ENCODE results near the gene NTRK2.

The NTRK2 gene

DNA sequence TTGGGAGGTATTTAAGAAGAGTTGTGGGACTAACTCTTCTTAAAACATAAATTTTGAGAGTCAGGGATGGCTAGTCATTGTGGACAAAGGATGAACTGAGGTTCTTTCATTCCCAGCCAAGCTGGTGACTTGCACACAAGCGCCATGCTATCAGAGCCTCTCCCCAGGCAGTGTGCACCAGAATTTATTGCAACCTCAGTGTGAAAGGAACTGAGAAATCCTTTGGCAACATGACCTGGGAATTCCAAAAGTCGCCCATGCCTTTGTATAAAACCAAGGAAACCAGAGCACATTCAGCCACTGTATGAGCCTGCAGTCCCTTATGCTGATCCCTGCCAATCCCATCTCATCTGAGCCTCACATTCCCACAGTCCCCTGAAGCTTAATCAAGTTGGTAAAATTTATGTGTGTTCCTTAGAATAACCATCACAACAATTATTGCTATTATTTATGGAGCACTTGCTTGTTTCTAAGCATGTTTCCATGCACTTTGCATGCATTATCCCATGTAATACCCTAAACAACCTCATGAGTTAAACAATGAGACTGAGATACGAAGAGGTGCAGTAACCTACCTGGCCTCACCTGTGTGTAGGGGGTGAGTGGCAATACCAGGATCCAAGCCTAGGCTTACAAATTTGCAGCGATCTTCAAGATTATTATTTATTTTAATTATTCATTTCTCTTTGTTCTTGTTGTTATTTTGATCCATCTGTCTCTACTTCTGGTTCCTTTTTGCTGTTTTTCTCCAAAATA is 116.4 kb downstream of the NTRK2 start:
- FAIRE-seq = no peak

DNA sequence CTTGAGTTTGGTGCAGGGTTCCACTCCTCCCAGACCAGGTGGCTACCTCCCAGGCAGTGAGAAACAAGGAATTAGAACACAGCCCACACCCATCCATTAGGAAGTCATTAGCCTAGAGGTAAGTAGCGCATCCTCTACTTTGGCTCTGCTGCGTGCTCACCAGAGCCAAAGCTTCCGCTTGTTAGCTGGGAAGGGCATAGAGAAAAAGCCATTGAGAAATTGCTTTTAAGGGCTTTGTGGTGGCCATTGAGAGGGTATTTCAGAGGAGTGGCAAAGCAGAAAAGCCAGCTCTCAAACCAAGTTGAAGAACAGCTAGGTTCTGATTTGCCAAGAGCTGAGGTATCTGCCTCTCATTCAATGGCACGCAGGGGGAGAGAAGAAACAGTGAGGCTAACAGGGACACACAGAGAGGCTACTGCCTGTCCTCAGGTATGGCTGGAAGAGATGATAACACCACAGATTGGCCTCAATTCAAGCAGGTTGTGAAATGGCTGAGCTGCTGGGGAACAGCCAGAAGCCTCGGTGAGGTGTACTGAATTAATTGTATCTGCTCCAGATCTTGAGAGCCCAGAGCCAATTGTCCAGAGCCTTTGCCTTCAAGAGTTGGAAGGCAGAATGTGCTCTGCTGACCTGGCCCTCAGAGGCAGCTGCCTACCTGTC is 119.4 kb downstream of the NTRK2 start:
- no peak for FAIRE-seq

DNA sequence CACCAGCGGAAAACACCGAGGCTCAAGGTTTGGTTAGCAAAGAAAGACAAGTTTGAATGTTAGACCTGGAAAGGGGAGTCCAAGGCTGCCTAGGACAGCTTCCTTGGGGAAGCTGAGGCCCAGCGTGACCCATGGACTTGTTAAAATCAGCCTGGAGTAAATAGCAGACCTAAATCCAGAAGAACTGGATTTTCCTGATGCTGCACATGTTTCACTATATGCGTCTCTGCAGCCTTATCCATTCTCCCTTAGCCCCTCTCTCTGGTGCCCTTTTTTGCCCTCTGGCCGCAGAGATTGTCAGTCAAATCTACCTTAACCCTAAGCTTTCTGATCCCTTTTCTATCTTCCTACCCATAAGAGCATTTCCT is 119.9 kb downstream of the NTRK2 start:
- FAIRE-seq = no peak

DNA sequence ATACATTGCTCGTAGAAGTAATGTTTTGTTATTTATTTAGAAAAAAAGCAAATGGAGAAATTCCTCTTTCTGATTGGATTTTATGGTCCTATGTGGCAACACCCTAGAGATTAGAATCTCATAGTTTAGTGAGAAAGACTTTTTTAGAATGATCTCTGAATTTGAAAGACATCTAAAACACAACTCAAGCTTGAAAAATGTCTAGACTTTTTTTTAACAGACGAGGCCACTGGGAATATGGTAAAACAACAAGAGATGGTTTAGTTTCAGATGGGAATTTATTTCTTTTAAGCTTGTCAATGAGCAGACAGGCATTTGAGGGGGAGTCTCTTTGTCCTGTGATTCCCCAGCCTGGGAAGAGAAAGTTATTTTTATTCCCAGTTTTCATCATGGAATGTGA is 122.1 kb downstream of the NTRK2 start:
- no peak for FAIRE-seq

DNA sequence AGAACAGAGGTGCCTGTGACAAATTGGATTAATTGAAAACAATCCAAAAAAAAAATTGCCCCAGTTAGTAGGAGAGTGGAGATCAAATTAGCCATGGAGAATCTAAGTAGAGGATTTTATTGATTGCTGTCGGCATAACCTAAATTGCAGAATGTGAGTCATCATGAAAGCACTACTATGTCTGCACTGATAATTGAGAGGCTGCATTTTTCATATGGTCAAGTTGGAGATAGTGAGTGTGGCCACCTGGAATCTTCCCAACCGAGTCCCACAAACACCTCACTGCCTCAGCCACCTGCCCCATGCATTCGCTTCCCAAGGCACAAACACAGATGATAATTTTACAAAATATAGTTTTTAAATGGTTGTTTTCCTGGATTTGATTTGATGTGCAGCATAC is 123.7 kb downstream of the NTRK2 start:
- no peak for FAIRE-seq

DNA sequence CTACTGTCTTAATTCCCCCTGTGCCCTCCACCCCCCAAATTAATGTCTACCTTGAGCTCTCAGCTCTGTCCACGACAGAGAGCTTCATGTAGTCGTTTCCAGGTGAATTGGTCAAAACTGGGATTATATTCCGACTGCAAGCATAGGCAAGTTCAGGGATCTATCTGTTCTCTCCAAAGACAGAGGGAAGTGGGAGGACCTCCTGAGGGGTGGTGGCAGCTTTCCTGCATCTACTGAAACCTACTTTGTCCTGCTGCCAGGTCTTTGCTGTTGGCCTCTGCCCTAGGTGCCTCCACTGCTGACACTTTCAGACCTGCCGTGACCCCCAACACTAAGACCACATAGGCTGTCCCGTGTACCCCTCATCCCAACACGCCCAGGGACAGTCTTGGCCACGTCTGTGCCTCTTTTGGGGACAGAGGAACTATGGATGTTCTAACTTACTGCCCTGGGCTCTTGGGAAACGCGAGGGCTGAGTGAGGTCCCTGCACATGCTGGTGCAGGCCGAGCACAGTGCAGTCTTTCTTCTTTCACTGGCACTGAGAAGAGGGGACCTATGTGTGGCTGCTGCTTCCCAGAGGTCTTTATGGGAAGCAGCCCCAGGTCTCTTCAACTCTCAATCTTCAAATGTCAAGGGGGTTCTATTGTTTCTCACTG is 125.6 kb downstream of the NTRK2 start:
- no peak for FAIRE-seq

DNA sequence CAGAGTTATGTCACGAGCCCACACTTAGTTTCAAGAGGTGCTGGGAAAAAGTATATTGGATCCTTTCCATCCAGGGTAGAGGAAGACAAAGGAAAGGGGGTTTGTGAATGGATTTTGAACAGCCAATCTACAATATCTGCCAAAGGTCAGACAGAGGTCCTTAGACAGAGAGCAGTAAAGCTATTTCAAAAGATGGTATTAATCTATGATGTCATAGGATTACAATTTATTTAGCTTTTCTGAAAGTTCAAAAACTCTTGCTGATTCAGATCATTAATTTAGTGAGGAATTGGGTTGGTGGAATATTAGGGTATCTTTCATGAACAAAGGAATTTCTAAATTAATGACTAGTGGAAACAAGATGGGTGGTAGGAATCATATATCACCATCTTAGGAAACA is 126.9 kb downstream of the NTRK2 start:
- FAIRE-seq = no peak

DNA sequence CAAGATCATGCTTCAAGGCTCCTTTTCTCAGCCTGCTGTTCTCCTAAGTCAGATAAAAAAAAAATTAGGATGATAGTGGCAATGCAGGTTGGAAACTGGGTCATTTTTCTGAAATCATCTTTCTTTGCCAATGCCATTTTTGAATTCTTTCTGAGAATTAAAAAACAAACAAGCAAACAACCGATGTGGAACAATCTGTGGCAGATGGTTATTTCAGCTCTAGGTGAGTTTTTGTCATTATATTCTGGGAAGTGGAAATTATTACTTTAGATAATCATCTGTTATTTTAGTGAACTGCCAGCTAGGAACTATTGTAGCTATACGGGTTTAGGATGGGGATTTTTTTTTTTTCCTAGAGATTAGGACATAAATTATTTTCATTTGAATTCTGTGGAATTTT is 129.7 kb downstream of the NTRK2 start:
- no peak for FAIRE-seq

DNA sequence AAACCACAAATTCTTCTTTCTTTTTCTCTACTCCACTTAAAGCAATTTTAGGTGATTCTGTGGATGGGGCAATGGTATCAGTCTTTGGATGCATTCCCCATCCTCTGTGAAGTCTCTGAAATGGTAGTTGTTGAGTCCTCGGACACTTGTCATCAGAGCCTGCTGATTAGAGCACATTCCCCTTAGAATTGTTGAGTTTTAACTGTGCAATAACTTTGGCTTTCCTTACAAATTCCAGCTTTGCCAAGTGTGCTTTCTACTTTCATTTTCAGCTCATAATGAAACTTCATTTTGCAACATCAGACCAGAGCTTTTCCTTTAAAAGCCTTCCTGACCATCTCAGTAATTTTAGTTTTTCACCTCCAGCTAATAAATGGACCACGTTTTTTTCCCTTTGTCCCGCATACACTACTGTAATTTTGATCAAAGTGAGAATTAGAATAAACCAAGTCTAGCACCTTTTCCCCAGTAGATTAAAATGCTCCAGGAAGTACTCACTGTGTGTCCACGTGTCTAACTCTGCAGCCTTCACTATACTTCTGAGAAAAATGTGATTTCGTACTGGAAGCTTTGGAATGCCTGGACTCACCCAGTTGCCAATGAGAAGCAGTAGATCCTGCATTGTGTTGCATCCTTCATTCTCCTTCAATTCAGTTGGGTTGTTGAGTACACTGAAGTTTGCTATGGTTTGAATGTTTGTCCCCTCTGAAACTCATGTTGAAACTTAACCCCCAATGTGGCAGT is 135.6 kb downstream of the NTRK2 start:
- no peak for FAIRE-seq

DNA sequence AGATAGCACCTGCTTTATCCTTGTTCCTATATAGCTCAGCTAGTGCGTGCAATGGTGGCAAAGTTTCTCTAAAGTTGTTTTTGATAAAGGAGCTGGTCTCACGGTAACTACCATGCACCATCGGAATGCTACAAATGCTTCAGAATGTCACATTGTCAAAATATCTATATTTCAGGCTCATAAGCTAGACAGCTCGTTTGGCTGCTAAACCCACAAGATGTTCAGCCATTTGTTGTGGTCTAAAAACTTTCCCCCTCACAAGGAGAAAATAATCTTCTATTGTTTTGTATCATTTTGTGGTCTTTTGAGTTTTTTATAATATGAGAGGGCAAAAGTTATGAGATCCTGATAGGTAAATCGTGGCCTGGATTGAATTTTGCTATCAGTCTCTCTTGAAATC is 137.9 kb downstream of the NTRK2 start:
- no peak for FAIRE-seq

DNA sequence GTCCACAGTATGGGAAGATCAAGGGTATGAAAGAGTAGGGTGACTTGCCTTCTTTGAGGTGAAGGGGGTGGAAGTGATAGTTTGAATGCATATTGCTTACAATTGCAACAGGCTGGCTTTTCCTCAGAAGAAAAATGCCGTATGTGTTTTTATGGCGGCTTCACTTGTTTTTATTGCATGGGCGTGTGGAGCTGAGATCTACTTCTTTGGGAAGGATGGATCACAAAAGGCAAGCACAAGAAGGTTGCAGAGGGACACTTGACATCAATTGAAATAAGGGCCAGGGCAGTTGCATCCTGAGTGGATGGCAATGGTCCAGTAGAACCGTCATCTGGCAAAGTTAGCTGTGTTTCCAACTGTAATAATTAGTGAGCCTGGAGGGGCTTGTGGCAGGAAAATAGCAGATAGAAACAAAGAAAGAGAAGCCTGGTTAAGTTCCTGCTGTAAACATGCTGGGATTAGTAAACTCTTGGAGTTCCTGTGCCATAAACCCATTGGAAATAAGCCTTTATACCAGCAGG is 138.4 kb downstream of the NTRK2 start:
- FAIRE-seq = no peak

DNA sequence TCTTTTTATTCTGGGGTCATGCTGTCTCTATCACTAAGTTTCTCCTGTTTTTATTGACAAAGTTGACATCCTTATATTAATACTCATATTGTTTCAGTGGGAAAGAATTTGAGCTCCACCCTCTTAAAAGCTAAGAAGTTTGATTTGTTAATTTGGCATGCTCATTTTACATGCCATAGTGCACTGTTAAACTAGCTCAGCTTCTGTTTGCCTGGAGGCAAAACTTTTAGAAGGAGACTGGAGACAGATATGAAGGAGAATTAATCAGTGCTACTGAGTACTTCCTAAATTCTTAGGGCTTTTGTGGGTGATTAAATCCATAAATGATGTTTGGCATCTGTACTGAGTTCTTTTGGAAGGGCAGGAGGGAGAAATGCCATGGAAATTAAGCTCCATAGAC is 138.9 kb downstream of the NTRK2 start:
- FAIRE-seq = no peak

DNA sequence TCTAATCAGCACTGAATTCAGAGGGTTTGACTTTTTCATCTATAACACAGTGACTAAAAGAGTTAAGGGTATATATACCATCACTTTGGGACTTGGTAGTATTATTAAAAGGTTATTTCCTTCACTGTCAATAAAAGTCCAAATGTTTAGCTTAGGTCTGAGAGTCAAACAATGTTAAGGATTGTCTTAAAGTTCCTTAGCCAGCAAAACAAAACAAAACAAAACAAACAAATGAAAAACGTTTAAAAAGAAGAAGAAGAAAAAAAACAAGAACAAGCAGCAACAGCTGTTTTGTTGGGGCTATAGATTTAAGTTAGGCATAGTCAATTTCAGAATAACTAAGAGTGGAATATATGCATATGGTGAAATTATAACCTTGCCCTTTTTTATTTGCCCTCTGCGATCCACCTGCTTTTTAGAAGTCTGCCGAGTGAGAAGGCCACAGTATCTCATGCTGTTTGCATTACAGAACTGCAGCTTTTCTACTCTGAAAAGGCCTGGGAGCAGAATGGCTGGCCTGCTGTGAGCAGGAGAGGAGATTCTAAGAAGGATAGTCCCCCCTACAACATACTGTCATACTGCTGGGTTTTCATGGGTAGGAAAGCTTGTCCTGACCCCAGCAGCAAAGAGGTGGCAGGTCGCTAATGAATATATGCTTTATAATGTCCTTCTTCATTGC is 141.7 kb downstream of the NTRK2 start:
- FAIRE-seq = no peak

DNA sequence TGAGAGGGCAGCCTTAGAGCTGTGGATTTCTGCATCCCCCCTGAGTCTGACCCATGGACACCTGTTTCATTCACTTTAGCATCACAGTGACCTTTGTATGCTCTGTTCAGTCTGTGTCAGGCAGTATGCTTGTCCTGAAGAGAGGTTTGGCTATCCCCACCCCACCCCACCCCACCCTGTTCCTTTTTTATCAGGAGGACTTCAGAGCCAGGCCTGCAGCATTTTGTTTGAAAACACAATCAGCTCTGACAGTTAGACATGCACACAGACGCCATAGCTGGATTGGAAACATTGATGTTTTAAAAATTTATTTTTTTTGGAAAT is 142.2 kb downstream of the NTRK2 start:
- no peak for FAIRE-seq

DNA sequence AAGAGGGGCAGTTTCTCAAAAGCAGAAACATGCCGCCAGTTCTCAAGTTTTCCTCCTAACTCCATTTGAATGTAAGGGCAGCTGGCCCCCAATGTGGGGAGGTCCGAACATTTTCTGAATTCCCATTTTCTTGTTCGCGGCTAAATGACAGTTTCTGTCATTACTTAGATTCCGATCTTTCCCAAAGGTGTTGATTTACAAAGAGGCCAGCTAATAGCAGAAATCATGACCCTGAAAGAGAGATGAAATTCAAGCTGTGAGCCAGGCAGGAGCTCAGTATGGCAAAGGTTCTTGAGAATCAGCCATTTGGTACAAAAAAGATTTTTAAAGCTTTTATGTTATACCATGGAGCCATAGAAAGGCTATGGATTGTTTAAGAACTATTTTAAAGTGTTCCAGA is 142.8 kb downstream of the NTRK2 start:
- no peak for FAIRE-seq

DNA sequence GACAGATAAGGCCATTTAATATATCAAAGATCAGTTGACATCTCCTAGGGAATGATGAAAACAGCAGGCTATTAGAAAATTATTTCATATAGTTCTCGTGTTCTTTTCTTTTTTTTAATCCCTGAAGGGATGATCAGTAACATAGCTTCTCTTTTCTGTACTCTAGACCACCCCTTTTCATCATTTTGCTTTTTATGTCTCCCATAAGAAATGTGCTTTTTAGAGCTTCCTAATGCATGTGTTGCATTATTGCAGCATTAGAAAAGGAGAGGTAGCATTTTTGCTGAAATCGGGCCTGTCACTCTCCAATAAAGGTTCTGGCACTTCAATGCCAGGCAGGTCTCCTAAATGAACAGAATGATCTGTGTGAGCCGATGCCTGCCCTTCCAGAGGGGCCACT is 143.3 kb downstream of the NTRK2 start:
- FAIRE-seq = no peak

DNA sequence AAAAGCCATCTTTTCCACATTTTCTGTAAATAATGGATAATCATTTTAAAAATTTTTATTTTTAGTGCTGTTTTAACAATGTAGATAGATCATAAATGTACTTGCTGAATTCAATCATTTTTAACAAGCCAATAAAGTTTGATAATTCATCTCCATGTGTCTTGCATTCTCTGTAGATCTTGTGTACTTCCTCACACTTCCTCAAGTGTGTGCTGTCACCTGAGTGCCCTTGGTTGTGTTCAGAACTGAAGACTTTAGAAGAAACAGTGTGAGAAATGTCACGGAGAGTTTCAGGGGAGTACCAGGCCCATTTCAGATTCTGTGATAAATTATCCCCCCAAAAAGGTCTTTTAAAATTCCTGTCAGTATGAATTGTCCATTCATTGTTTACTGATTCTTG is 146.0 kb downstream of the NTRK2 start:
- FAIRE-seq = no peak

DNA sequence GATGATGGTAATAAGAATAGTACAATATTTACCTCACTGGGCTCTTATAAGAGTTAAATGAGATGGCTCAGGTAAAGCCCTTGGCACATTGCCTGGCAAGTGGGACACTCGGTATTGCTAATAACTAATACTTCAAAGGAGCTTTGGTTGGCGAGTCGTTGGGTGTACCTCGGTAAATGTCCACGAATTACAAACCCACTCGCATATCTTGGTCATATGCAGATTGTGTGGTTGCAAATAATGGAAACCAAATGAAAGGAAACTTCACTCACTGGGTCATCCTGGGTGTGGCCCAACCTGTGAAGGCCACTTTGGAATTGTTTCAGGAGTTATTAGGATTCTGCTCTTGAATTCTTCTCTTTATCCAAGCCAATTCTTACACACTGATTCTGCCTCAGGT is 147.5 kb downstream of the NTRK2 start:
- no peak for FAIRE-seq

DNA sequence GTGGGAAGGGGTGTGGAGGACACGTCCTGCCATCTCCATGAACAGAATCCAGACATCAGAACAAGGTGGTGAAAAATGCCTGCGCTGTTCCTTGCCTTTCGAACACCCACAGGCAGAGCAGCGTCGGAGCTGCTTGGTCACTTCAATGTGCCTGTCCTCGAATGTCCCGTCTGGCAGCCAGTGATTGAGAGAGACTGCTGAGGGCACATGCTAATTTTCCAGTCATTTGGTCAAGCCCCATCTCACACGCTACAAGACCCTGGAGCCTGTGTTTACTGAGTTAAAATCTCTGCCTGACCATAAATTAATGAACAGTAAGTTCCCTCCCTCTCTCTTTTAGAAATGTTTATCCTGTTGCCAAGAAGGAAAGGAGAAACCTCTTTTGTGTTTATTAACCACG is 149.3 kb downstream of the NTRK2 start:
- no peak for FAIRE-seq

DNA sequence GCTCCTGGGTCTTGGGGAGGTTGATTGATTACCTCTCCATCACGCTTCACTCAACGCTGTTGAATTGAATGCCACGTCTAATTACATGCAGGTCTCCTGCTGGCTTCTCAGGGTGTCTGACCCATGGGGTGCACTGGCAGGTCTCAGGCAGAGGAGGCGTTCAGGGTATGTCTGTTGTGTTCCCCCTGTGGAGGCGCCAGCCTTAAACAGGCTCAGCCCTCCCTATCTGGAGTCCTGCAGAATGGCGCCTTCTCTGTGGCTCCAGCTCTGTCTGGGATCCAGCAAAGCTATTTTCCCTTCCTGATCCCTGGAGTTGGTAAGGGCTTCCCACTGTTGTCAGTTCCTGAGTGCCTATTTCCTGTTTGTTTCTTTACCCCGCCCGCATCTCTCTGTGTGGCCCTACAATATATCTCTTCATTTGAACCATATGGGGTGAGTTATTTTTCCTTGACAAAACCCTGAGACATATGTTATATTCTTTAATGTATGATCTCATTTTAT is 150.0 kb downstream of the NTRK2 start:
- FAIRE-seq = no peak

DNA sequence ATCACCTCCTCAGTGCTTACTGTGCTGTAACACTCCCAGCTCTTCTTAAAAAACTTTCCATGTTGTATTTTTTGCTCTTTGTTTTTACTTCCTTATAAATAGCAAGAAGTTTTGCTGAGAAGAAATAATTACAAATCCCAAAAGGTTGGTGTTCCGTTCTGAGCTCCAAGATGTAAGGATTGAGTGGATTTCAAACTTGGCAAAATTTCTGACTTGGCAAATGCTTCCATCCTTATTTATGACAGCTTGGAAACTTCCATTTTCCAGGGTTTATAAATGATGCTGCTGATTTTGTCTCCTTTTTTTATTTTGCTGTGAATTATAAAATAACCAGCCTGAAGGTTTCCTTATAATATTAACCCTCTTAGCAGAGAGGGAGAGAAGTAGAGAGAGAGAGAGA is 151.9 kb downstream of the NTRK2 start:
- FAIRE-seq = no peak

DNA sequence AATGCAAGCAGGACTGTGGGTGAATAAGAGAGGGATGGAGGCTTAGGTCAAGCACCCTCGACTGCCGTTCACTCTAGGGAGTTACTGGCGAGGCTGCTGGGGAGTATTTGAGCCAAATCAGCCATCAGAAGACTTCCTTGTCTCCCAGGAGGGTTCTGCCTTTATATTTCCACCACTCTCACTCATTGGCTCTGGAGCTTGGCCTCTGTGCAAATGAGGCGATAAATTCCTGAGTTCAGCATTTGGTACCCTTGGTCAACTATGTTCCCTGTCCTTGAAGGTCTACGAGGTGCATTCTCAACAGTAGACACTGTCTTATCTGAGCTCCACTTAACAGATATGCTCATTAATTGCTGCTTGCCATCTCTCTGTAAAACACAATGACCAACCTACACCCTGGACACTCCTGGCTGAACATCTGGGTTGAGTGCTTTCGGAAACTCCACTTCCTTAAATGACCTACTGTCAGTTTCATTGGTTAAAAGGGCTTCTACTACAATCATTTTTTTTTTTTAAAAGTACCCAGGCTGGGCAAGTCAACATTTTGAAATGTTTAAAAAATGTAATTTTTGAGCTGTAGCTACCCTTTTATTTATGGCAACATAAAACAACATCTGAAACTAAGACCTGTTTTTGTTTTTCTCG is 153.2 kb downstream of the NTRK2 start:
- FAIRE-seq = no peak
